Measurements from ENCODE around the gene EML6.

The EML6 gene

GRCh38 chr2:54806975-54807374 is 83.5 kb downstream of the EML6 start:
- Histone ChIP-seq H3K27me3 (replicated peaks in 2 of 5; ENCODE audit: control insufficient read depth in 4 of 5, insufficient read depth in 5 of 5, low read length in 4 of 5) (no peaks in the 10 kb centered on the region), H3K36me3 (ENCODE audit: control insufficient read depth in 4 of 4, insufficient read depth in 4 of 4, low read length in 3 of 4) (no peaks in the 10 kb centered on the region), H3K4me3 (ENCODE audit: control insufficient read depth in 1 of 7, extremely low read depth in 1 of 7, insufficient read depth in 4 of 7, low read depth in 2 of 7, low read length in 6 of 7) (no peak overlapping the region), H3K27ac (ENCODE audit: insufficient read depth in 1 of 2, low read depth in 1 of 2, low read length in 2 of 2, poor library complexity in 1 of 2, severe bottlenecking in 2 of 2) (no peak overlapping the region), H3K4me1 (ENCODE audit: control extremely low read depth in 1 of 4, control insufficient read depth in 4 of 4, insufficient read depth in 4 of 4, low read length in 3 of 4) (peaks cover 0 to 8% (median 0%) of the 10 kb centered on the region in 4 experiments), H3K9me3 (ENCODE audit: control extremely low read depth in 1 of 5, control insufficient read depth in 4 of 5, insufficient read depth in 2 of 5, low read depth in 1 of 5, low read length in 4 of 5) (peaks cover 0 to 8% (median 0%) of the 10 kb centered on the region in 5 experiments)
- POLR2A ChIA-PET = no interaction called here
- CTCF ChIA-PET = no interaction called here
- WGBS (ENCODE audit: insufficient coverage) = no CpG with 5 or more reads among the region's 2 CpGs
- no peak for DNase-seq

- no peak overlapping the region for H3K4me3 ChIP-seq (ENCODE audit: control insufficient read depth in 1 of 7, extremely low read depth in 1 of 7, insufficient read depth in 4 of 7, low read depth in 2 of 7, low read length in 6 of 7)
- no peak for DNase-seq
- POLR2A ChIA-PET = no interaction called here
- no peaks in the 10 kb centered on the region for H3K27me3 ChIP-seq (replicated peaks in 2 of 5; ENCODE audit: control insufficient read depth in 4 of 5, insufficient read depth in 5 of 5, low read length in 4 of 5)
- CTCF ChIA-PET = no interaction called here
- H3K4me1 ChIP-seq (ENCODE audit: control extremely low read depth in 1 of 4, control insufficient read depth in 4 of 4, insufficient read depth in 4 of 4, low read length in 3 of 4) = peaks cover 0 to 8% (median 0%) of the 10 kb centered on the region in 4 experiments
- no peak overlapping the region for H3K27ac ChIP-seq (ENCODE audit: insufficient read depth in 1 of 2, low read depth in 1 of 2, low read length in 2 of 2, poor library complexity in 1 of 2, severe bottlenecking in 2 of 2)
- 100% methylated on average over 1 of the region's 1 CpG for WGBS (ENCODE audit: insufficient coverage)
- H3K9me3 ChIP-seq (ENCODE audit: control extremely low read depth in 1 of 5, control insufficient read depth in 4 of 5, insufficient read depth in 2 of 5, low read depth in 1 of 5, low read length in 4 of 5) = peaks cover 0 to 8% (median 0%) of the 10 kb centered on the region in 5 experiments
- no peaks in the 10 kb centered on the region for H3K36me3 ChIP-seq (ENCODE audit: control insufficient read depth in 4 of 4, insufficient read depth in 4 of 4, low read length in 3 of 4)
Measured at GRCh38 chr2:54808661-54809060, 85.2 kb downstream of the EML6 start.

DNA sequence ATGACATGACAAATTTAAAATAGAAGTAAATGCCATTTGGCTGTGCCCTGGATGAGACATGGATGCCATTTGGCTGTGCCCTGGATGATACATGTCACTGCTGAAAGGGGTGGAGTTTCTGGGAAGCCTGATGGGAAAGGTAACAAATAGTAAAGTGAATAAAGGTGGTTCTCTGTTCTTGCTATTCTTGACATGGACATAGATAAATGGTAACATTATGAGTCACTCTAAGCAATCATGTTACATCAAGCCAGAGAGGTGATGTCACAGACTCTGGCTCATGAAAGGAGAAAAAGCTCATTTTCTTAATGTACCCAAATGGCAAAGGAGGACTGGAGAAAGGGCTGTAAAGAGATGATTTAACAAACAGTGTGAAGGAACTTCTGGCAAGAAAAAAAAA is 86.4 kb downstream of the EML6 start:
- CTCF ChIA-PET = no interaction called here
- DNase-seq = no peak
- POLR2A ChIA-PET = no interaction called here
- Histone ChIP-seq H3K4me1 (ENCODE audit: control extremely low read depth in 1 of 4, control insufficient read depth in 4 of 4, insufficient read depth in 4 of 4, low read length in 3 of 4) (no peaks in the 10 kb centered on the region), H3K27me3 (replicated peaks in 2 of 5; ENCODE audit: control insufficient read depth in 4 of 5, insufficient read depth in 5 of 5, low read length in 4 of 5) (no peaks in the 10 kb centered on the region), H3K9me3 (ENCODE audit: control extremely low read depth in 1 of 5, control insufficient read depth in 4 of 5, insufficient read depth in 2 of 5, low read depth in 1 of 5, low read length in 4 of 5) (peaks cover 0 to 7% (median 0%) of the 10 kb centered on the region in 5 experiments), H3K36me3 (ENCODE audit: control insufficient read depth in 4 of 4, insufficient read depth in 4 of 4, low read length in 3 of 4) (no peaks in the 10 kb centered on the region), H3K27ac (ENCODE audit: insufficient read depth in 1 of 2, low read depth in 1 of 2, low read length in 2 of 2, poor library complexity in 1 of 2, severe bottlenecking in 2 of 2) (no peak overlapping the region), H3K4me3 (ENCODE audit: control insufficient read depth in 1 of 7, extremely low read depth in 1 of 7, insufficient read depth in 4 of 7, low read depth in 2 of 7, low read length in 6 of 7) (no peak overlapping the region)

- no peak overlapping the region for H3K4me3 ChIP-seq (ENCODE audit: control insufficient read depth in 1 of 7, extremely low read depth in 1 of 7, insufficient read depth in 4 of 7, low read depth in 2 of 7, low read length in 6 of 7)
- H3K36me3 ChIP-seq (ENCODE audit: control insufficient read depth in 4 of 4, insufficient read depth in 4 of 4, low read length in 3 of 4) = no peaks in the 10 kb centered on the region
- H3K9me3 ChIP-seq (ENCODE audit: control extremely low read depth in 1 of 5, control insufficient read depth in 4 of 5, insufficient read depth in 2 of 5, low read depth in 1 of 5, low read length in 4 of 5) = peaks cover 0 to 3% (median 0%) of the 10 kb centered on the region in 5 experiments
- ChIA-PET CTCF (no interaction called here), POLR2A (no interaction called here)
- no CpG with 5 or more reads among the region's 3 CpGs for WGBS (ENCODE audit: insufficient coverage)
- no peak overlapping the region for H3K27ac ChIP-seq (ENCODE audit: insufficient read depth in 1 of 2, low read depth in 1 of 2, low read length in 2 of 2, poor library complexity in 1 of 2, severe bottlenecking in 2 of 2)
- no peak for DNase-seq
- H3K27me3 ChIP-seq (replicated peaks in 2 of 5; ENCODE audit: control insufficient read depth in 4 of 5, insufficient read depth in 5 of 5, low read length in 4 of 5) = no peaks in the 10 kb centered on the region
- H3K4me1 ChIP-seq (ENCODE audit: control extremely low read depth in 1 of 4, control insufficient read depth in 4 of 4, insufficient read depth in 4 of 4, low read length in 3 of 4) = no peaks in the 10 kb centered on the region
Measured at GRCh38 chr2:54810246-54810645, 86.8 kb downstream of the EML6 start.

DNA sequence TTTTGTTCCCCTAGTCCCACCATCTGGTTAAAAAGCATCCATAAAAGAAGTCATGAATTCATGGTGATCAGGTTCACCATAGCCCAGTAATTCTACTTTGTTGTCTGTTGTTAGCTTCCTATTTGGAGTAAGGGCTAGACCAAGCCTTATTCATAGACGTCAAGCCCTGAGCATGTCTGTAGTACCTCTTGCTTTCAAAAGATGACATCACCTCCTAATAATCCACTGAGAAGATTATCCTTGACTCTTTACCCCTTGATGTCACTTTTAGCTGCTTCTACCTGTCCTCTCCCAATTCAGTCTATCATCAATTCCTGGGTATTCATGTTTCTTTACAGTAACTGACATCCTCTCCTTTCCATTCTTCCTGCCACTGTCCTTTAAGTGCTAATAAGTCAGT is 90.1 kb downstream of the EML6 start:
- no peaks in the 10 kb centered on the region for H3K9me3 ChIP-seq (ENCODE audit: control extremely low read depth in 1 of 5, control insufficient read depth in 4 of 5, insufficient read depth in 2 of 5, low read depth in 1 of 5, low read length in 4 of 5)
- WGBS (ENCODE audit: insufficient coverage) = no CpG with 5 or more reads among the region's 1 CpG
- H3K36me3 ChIP-seq (ENCODE audit: control insufficient read depth in 4 of 4, insufficient read depth in 4 of 4, low read length in 3 of 4) = no peaks in the 10 kb centered on the region
- no peaks in the 10 kb centered on the region for H3K4me1 ChIP-seq (ENCODE audit: control extremely low read depth in 1 of 4, control insufficient read depth in 4 of 4, insufficient read depth in 4 of 4, low read length in 3 of 4)
- no peak overlapping the region for H3K27ac ChIP-seq (ENCODE audit: insufficient read depth in 1 of 2, low read depth in 1 of 2, low read length in 2 of 2, poor library complexity in 1 of 2, severe bottlenecking in 2 of 2)
- ChIA-PET POLR2A (no interaction called here), CTCF (interaction anchor here (2.6 kb wide), 1 partner anchor 26 kb away, joined by 8 read pairs; no protein-coding TSS in a partner anchor)
- DNase-seq = no peak
- H3K27me3 ChIP-seq (replicated peaks in 2 of 5; ENCODE audit: control insufficient read depth in 4 of 5, insufficient read depth in 5 of 5, low read length in 4 of 5) = no peaks in the 10 kb centered on the region
- H3K4me3 ChIP-seq (ENCODE audit: control insufficient read depth in 1 of 7, extremely low read depth in 1 of 7, insufficient read depth in 4 of 7, low read depth in 2 of 7, low read length in 6 of 7) = no peak overlapping the region

- WGBS (ENCODE audit: insufficient coverage) = 100% methylated on average over 4 of the region's 9 CpGs
- Histone ChIP-seq H3K27ac (ENCODE audit: insufficient read depth in 1 of 2, low read depth in 1 of 2, low read length in 2 of 2, poor library complexity in 1 of 2, severe bottlenecking in 2 of 2) (no peak overlapping the region), H3K4me1 (ENCODE audit: control extremely low read depth in 1 of 4, control insufficient read depth in 4 of 4, insufficient read depth in 4 of 4, low read length in 3 of 4) (no peaks in the 10 kb centered on the region), H3K27me3 (replicated peaks in 2 of 5; ENCODE audit: control insufficient read depth in 4 of 5, insufficient read depth in 5 of 5, low read length in 4 of 5) (no peaks in the 10 kb centered on the region), H3K36me3 (ENCODE audit: control insufficient read depth in 4 of 4, insufficient read depth in 4 of 4, low read length in 3 of 4) (no peaks in the 10 kb centered on the region), H3K9me3 (ENCODE audit: control extremely low read depth in 1 of 5, control insufficient read depth in 4 of 5, insufficient read depth in 2 of 5, low read depth in 1 of 5, low read length in 4 of 5) (no peaks in the 10 kb centered on the region), H3K4me3 (ENCODE audit: control insufficient read depth in 1 of 7, extremely low read depth in 1 of 7, insufficient read depth in 4 of 7, low read depth in 2 of 7, low read length in 6 of 7) (no peak overlapping the region)
- ChIA-PET POLR2A (interaction anchor here (0.6 kb wide), 1 partner anchor 17 kb away, joined by 5 read pairs; no protein-coding TSS in a partner anchor), CTCF (interaction anchor here (2.6 kb wide), 1 partner anchor 25 kb away, joined by 8 read pairs; no protein-coding TSS in a partner anchor)
- no peak for DNase-seq
Measured at GRCh38 chr2:54814389-54815147, 91.1 kb downstream of the EML6 start.

DNA sequence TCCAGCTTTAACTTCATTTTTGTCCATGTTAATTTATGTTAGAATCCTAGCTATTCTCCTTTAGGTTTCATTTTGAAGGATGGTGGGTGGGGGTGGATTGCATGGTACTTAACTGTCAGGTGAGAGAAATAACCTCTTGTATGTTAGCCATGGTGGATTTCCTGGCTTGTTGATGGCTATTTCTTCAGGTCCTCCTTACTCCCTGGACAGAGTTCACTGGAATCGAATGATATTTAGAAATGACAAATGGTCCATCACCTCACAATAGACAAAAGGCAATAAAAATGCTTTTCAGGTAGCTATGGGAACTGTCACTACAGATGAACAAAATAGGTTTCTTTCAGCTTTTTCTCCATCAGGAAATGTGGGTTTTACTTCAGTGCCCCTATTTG is 91.7 kb downstream of the EML6 start:
- Histone ChIP-seq H3K36me3 (ENCODE audit: control insufficient read depth in 4 of 4, insufficient read depth in 4 of 4, low read length in 3 of 4) (no peaks in the 10 kb centered on the region), H3K27me3 (replicated peaks in 2 of 5; ENCODE audit: control insufficient read depth in 4 of 5, insufficient read depth in 5 of 5, low read length in 4 of 5) (no peaks in the 10 kb centered on the region), H3K9me3 (ENCODE audit: control extremely low read depth in 1 of 5, control insufficient read depth in 4 of 5, insufficient read depth in 2 of 5, low read depth in 1 of 5, low read length in 4 of 5) (no peaks in the 10 kb centered on the region), H3K27ac (ENCODE audit: insufficient read depth in 1 of 2, low read depth in 1 of 2, low read length in 2 of 2, poor library complexity in 1 of 2, severe bottlenecking in 2 of 2) (no peak overlapping the region), H3K4me3 (ENCODE audit: control insufficient read depth in 1 of 7, extremely low read depth in 1 of 7, insufficient read depth in 4 of 7, low read depth in 2 of 7, low read length in 6 of 7) (no peak overlapping the region), H3K4me1 (ENCODE audit: control extremely low read depth in 1 of 4, control insufficient read depth in 4 of 4, insufficient read depth in 4 of 4, low read length in 3 of 4) (no peaks in the 10 kb centered on the region)
- no CpG with 5 or more reads among the region's 1 CpG for whole genome bisulfite sequencing (ENCODE audit: insufficient coverage)
- POLR2A ChIA-PET = interaction anchor here (0.6 kb wide), 1 partner anchor 17 kb away, joined by 5 read pairs; no protein-coding TSS in a partner anchor
- no peak for DNase-seq
- CTCF ChIA-PET = interaction anchor here (2.6 kb wide), 1 partner anchor 24 kb away, joined by 8 read pairs; no protein-coding TSS in a partner anchor
